Peyer's patch (tissue), 4 donors: ENCODE data around the gene S100A3.

ENCODE experiments used
- CTCF ChIP-seq, 6 experiments: fragments of 450-650 bp in 4 of 6; fragments of 200-600 bp in 2 of 6; sonication (generic) in 1 of 6; IDR thresholded peaks; one replicate each; pipeline ENCODE4 v1.5.1; 2017 to 2019; ENCODE audit warnings: antibody characterized with exemption in 6 of 6, mild to moderate bottlenecking in 3 of 6, moderate library complexity in 1 of 6
- POLR2A ChIP-seq, 2 donors: fragments of 450-650 bp; IDR thresholded peaks; one replicate each; pipeline ENCODE4 v1.5.1; 2017; ENCODE audit warnings: antibody characterized with exemption in 2 of 2, mild to moderate bottlenecking in 2 of 2, moderate library complexity in 2 of 2

- TF ChIP-seq POLR2A (IDR thresholded peaks at IDR 0.05) (no peak), CTCF (IDR thresholded peaks at IDR 0.05) (no peak)
Measured at GRCh38 chr1:153543736-153544135, 5.3 kb downstream of the S100A3 start.
